NCI-H2227 (cell line): ENCODE data around the gene SDCCAG8.

Experiments used
- DNase-seq: peaks from one replicate; lab custom pipeline; 2025; ENCODE audit not compliant: unreplicated experiment; lab: John Stamatoyannopoulos, UW

SDCCAG8 gene

GRCh38 chr1:243449373-243449772, 193.5 kb downstream of the SDCCAG8 start:
- DNase-seq = no peak

DNA sequence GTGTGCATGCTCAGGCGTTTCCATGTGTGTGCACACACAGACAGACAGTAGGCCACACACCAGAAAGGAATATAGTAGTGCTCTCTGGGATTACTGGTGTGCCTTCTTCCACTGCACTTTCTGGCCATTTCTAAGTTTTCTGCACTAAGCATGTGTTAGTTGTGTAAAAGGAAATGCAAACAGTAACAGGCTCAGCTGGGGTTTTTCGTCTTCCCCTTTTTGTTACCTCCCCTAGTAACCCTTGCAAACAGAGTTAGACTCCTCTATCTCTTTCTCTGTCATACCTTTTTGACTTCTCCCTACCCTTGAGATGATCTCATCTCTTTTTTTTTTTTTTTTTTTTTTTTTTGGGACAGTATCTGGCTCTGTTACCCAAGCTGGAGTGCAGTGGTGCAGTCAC, 196.3 kb downstream of the SDCCAG8 start:
- no peak for DNase-seq

DNA sequence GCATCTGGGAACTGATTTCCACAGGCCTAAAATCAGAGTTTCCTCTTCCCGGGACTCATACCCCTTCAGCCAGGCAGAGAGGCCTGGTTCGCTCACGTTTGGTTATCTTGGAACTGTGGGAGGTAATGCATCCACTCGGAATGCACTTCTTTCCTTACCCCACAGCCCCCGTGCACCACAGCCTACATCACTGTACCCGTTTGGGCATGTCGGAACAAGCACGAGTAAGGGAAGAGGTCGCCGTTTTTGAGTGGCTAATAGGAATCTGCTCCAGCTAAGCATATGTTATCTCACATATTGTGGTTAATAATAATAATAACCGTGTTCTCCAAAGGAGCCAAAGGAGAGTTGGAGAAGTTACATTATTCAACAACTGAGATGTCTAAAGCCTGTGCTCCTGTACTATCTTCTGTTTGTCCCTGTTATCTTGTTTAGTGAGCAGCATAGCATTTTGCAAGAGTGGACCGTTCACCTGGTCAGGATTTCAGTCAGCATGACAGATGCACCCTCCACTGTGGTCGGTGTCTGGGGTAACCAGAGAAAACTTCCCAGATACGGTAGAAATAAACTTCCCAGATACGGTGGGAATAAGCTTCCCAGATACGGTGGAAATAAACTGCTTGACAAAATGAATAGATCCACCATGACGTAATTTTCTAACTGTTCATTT, 198.6 kb downstream of the SDCCAG8 start:
- DNase-seq = no peak

GRCh38 chr1:243455760-243456651, 200.2 kb downstream of the SDCCAG8 start:
- DNase-seq = no peak

GRCh38 chr1:243457363-243457982, 201.6 kb downstream of the SDCCAG8 start:
- DNase-seq = no peak

- DNase-seq = no peak
Observed at GRCh38 chr1:243459059-243459458, 203.2 kb downstream of the SDCCAG8 start.

DNA sequence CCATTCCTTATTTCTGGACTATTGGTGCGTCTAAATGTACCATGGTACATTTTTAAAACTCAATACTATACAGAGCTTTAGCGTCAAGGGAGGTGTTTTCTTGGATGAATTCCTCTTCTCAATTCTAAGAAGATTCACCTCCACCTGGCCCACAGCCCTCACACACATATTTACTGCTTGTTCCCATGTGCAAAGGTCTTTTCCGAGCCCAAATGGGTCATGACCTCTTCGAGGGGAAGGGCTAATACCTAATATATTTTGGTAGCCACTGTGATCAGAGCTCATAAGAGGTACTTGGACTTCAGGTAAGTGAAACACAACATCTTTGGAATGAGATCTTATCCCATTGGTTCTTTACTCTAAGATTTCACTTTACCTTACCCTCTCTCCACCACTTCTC, 205.9 kb downstream of the SDCCAG8 start:
- DNase-seq = no peak

GRCh38 chr1:243462929-243463697, 207.3 kb downstream of the SDCCAG8 start:
- DNase-seq = no peak

DNA sequence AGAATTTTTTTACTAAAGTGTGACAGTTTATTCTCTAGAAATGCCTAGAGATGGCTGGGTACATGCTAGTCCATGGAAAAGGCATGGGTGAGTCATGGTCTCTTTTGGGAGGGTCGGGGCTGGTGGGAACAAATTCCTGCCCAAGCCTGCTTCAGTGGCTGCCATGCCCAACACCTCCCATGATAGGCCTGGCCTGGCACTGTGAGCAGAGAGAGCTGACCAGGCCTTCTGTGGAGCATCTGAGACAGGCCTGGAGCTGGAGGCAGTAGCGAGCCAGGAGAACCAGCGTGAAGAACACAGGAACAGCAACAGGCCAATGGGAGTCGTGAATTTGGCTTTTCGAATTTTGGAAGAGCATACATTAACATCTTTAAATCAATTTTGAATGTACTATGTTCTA, 209.2 kb downstream of the SDCCAG8 start:
- DNase-seq = no peak

DNA sequence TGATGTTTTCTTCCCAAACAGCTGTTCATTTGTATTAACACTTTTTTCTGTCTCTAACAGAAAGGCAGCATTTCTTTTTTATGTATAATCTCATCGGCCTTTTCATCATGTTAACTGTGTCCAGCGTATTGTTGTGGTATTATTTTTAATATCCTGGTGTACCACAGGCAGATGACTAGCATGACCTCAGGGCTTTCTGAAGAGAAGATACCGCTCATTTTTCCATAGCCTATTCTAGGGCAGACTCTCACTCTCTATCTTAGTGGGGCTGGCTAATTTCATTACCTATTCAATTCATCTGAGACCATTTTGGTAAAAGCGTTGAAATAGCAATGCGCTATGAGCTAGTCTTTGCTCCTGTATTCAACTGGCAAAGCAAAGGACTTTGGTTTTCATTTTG, 209.9 kb downstream of the SDCCAG8 start:
- no peak for DNase-seq

DNA sequence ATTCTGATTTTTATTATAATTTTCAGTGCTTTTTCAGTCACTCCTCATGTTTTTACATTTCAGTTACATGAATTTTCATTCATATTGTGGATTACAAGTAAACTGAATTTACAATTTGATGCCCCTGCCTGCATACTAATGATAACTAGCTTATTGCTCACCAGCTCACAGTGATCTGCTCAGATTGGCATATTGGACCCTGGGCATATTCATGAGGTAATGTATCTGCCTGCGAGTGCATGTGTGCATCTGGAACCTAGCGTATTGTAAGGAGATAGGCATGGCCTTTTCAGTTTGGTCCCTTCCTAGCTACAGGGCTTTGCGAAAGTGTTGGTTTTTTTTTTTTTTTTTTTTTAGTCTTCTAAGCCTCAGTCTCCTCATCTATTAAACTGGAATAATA, 213.7 kb downstream of the SDCCAG8 start:
- DNase-seq = no peak

DNA sequence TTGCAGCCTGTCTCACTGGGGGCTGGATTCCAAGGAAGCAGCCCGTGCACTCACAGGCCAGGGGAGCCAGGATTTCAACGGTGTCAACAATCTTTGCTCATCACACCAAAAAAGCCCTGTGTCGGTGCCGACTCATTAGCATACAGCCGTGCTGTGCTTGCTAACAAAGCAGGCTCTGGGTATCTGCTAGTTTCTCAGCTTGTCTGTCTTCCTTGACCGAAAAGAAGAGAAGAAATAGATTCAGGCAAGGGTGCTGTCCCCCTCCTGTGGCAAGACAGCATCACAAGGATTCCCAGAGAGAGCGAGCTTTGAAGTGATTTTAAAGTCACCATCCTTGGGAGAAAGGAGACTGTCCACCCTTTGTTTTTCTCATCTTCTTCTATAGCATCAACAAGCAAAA, 214.7 kb downstream of the SDCCAG8 start:
- DNase-seq = peak; percentile 33

DNA sequence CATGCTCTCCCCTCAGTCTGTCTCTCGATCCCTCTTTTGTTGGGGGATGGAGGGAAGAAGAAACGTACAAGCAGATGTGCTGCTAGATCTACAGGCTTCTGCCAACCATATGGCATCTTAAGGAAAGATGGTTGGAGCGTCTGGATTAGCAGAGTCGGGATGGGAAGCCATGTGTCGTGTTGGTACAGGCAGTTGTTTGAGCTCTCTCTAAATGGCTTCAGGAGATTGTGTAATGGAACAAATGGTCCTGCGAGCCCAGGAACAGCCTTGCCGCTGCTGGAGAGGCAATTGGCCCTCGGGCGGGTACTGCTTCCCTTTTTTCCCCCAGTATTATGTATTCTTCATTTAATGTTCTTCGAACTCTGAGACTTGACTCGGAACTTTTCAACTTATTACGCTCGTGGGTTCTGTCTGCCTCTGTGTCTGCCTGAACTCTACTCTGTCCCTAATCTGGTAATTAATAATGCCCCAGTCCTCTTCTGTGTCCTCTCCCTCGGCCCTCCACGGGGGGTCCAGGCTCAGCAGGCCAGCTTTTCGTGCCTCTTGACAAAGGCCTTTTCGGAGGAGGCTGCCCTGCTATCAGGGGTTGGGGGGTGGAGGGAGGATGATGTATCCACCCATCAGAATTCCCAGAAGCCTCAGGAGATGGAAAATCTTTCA, 215.3 kb downstream of the SDCCAG8 start:
- DNase-seq = peak; percentile 45

- DNase-seq = no peak
Observed at GRCh38 chr1:243471754-243472745, 216.2 kb downstream of the SDCCAG8 start.

DNA sequence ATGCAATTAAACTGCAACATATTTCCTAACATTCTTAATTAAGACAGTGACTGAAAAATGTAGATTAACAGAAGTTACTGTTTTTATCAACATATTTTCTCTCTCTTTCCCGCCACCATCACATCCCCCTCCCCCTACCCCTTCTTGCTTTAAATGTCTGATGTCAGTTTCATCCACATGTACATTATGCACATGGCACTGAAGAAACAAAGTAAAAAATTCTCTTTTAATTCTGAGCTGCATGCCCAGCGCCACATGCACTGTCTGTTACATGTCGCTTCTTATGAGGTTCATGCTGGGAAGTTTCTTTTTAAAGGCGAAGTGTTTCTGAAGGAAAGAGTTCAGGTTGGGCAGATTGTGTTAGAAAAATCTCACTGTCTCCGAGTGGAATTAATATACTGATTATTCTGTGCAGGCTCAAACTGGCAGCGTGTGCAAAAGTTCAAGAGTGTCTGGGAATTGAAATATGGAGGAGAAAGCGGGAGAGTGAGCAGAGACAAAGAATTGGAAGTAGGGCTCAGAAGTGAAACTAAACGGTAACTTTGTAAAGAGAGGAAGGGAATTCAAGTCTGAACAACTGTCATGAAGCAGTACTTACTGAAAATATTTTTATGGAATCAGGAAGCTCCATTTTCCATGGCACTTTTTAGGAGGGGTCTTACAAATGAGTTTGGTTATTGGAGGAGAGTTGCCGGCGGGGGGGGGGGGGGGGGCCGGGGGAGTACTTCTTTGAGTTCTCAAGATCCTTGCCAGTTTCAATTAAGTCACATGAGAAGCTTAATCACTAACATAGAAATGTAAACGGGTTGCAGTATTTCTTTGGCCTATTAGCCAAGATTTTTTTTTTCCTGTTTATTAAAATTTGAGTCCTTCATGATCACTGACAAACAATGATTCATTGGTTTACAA, 217.6 kb downstream of the SDCCAG8 start:
- DNase-seq = no peak

GRCh38 chr1:243474136-243474881, 218.5 kb downstream of the SDCCAG8 start:
- DNase-seq = no peak

DNA sequence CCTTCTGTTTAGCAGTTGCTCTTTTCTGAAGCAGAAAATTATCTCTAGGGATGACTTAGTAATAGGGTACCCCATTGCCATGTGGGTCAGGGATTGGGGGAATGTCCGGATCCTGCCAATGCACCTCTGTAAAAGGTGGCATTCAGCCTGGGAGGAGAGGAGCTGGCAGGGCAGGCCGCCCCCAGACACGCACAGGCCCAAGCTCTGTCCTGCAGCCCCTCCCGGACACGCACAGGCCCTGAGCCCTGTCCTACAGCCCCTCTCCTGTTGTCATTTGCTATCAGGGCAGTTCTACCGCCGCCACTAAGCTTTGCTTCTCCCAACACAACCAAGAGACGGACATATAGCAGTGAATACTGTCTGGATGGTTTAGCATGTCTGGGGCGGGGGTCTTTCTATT, 219.1 kb downstream of the SDCCAG8 start:
- DNase-seq = no peak

DNA sequence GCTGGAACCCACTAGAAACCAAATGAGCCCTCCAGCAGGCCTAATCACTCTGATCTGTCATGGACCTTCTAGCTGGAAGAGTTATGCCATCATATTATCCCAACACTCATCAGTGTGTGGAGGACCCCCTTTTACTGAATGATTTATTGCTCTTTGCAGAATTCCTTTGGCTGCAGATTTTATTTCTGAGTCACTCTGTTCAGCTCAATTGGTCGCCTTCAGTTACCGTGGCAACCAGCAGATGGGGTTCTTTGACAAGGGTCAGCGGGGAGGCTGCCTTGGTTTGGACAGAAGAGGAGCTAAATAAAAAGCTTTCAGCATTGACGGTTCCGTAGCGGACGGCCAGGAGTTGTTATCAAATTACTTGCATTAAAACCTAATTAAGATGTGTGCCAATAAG, 220.1 kb downstream of the SDCCAG8 start:
- DNase-seq = peak; percentile 73
